ENCODE measurements around the gene ZNG1B.
"Not testable (repeated sequence)": the region's sequence is repeated elsewhere in the genome, so short reads cannot be mapped to it uniquely, and the experiment has no call there.

- TF ChIP-seq CTCF (IDR thresholded peaks at IDR 0.05); REST (IDR thresholded peaks at IDR 0.05; ENCODE audit: insufficient read depth in 1 of 2, low read depth in 2 of 2, low read length in 1 of 2); TCF7L2 (IDR thresholded peaks at IDR 0.05; ENCODE audit: low read depth, low read length); POLR2AphosphoS5 (IDR thresholded peaks at IDR 0.05; ENCODE audit: low read depth, low read length); SIN3A (IDR thresholded peaks at IDR 0.05; ENCODE audit: borderline replicate concordance, insufficient read depth, low read depth, low read length): not testable (repeated sequence)
Observed at GRCh38 chr2:113504081-113504480, 66.6 kb downstream of the ZNG1B start.

Measured in Panc1 (cell line).